HEK293 (cell line): ENCODE results near the gene CACNA1B.

ENCODE experiments used
- CTCF ChIP-seq: fragments of 450-650 bp; formaldehyde crosslinking; IDR thresholded peaks from 2 replicates; pipeline ENCODE4 v1.5.1; 2016; ENCODE audit warnings: missing biosample characterization, missing genetic modification characterization
- KLF9 ChIP-seq: fragments of 450-650 bp; formaldehyde crosslinking; IDR thresholded peaks from 2 replicates; pipeline ENCODE4 v1.5.1; 2016; ENCODE audit warnings: missing biosample characterization, missing genetic modification characterization, low read depth
- SP2 ChIP-seq: fragments of 450-650 bp; formaldehyde crosslinking; IDR thresholded peaks from 2 replicates; pipeline ENCODE4 v1.5.1; 2016; ENCODE audit warnings: missing biosample characterization, missing genetic modification characterization
- ZNF146 ChIP-seq: fragments of 450-650 bp; formaldehyde crosslinking; IDR thresholded peaks from 2 replicates; pipeline ENCODE4 v1.5.1; 2016; ENCODE audit warnings: missing biosample characterization, missing genetic modification characterization
- ZNF184 ChIP-seq: fragments of 450-650 bp; IDR thresholded peaks from 2 replicates; pipeline ENCODE4 v1.5.1; 2018; ENCODE audit warnings: missing biosample characterization, mild to moderate bottlenecking, missing genetic modification characterization
- ZNF214 ChIP-seq: fragments of 450-650 bp; formaldehyde crosslinking; IDR thresholded peaks from 2 replicates; pipeline ENCODE4 v1.5.1; 2017; ENCODE audit warnings: missing biosample characterization, mild to moderate bottlenecking, missing genetic modification characterization, borderline replicate concordance
- ZNF335 ChIP-seq: fragments of 450-650 bp; formaldehyde crosslinking; conservative IDR thresholded peaks from 2 replicates; pipeline ENCODE4 v1.5.1; 2016; ENCODE audit warnings: missing biosample characterization, missing genetic modification characterization
- TF ChIP-seq, protein P1 (sequence below): fragments of 450-650 bp; formaldehyde crosslinking; IDR thresholded peaks from 2 replicates; pipeline ENCODE4 v1.5.1; 2016; ENCODE audit warnings: missing biosample characterization, missing genetic modification characterization

DNA sequence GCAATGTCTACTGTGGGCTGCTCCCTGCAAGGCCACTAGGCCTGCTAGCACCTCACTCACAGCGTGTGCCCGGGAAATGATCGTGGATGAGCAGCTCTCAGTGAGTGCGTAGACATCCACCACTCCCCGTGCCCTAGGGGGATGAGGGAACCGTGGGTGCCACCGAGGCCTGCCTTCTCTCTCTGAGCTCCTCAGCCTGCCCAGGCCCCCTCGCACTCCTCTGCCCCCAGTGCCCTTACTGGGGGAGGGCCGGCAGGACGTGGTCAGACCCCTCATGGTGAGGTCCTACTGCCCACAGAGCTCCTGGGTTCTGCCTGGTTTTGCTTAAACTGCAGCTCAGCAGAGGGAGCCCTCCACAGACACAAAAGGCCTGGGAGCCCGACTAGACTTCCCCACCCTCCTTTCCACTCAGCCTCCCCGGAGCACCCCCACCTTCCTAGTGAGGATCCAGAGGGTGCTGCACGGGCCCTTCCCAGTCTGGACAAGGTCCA, 220.0 kb downstream of the CACNA1B start:
- no peak for TF ChIP-seq CTCF (tag by site-specific recombination)
- TF ChIP-seq, protein P1, sequence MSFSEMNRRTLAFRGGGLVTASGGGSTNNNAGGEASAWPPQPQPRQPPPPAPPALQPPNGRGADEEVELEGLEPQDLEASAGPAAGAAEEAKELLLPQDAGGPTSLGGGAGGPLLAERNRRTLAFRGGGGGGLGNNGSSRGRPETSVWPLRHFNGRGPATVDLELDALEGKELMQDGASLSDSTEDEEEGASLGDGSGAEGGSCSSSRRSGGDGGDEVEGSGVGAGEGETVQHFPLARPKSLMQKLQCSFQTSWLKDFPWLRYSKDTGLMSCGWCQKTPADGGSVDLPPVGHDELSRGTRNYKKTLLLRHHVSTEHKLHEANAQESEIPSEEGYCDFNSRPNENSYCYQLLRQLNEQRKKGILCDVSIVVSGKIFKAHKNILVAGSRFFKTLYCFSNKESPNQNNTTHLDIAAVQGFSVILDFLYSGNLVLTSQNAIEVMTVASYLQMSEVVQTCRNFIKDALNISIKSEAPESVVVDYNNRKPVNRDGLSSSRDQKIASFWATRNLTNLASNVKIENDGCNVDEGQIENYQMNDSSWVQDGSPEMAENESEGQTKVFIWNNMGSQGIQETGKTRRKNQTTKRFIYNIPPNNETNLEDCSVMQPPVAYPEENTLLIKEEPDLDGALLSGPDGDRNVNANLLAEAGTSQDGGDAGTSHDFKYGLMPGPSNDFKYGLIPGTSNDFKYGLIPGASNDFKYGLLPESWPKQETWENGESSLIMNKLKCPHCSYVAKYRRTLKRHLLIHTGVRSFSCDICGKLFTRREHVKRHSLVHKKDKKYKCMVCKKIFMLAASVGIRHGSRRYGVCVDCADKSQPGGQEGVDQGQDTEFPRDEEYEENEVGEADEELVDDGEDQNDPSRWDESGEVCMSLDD (tag by site-specific recombination): no peak
- no peak for TF ChIP-seq KLF9 (tag by site-specific recombination)
- TF ChIP-seq ZNF335 (tag by site-specific recombination): no peak
- TF ChIP-seq ZNF146 (tag by site-specific recombination): no peak
- no peak for TF ChIP-seq ZNF214 (tag by site-specific recombination)
- no peak for TF ChIP-seq ZNF184 (tag by site-specific recombination)
- TF ChIP-seq SP2 (tag by site-specific recombination): no peak
